OCI-LY1 (cell line): ENCODE results near the gene SLC37A1.

ENCODE experiments used
- H2AFZ ChIP-seq: fragments of 200-600 bp; sonication (generic), shearing (Covaris generic); 2 replicates; pipeline ENCODE4 v1.6.0; 2014; ENCODE audit warnings: antibody characterized with exemption, mild to moderate bottlenecking, low read length
- H3F3A ChIP-seq: fragments of 200-600 bp; sonication (generic), shearing (Covaris generic); 2 replicates; pipeline ENCODE4 v1.6.0; 2014; ENCODE audit warnings: mild to moderate bottlenecking, antibody characterized with exemption, low read length, moderate library complexity; ENCODE audit not compliant: insufficient read depth
- H3K27ac ChIP-seq: fragments of 200-600 bp; sonication (generic); 2 replicates; pipeline ENCODE4 v1.5.1; 2014; ENCODE audit warnings: low read length, mixed run types, mild to moderate bottlenecking, low read depth; ENCODE audit not compliant: poor library complexity, severe bottlenecking
- H3K27me3 ChIP-seq: fragments of 200-600 bp; sonication (generic); 2 replicates; pipeline ENCODE4 v1.6.0; 2014; ENCODE audit warnings: antibody characterized with exemption, mild to moderate bottlenecking, low read length, moderate library complexity; ENCODE audit not compliant: insufficient read depth
- H3K36me3 ChIP-seq: fragments of 200-600 bp; sonication (generic); 2 replicates; pipeline ENCODE4 v1.6.1; 2014; ENCODE audit warnings: mild to moderate bottlenecking, antibody characterized with exemption, low read length, moderate library complexity, mixed read lengths; ENCODE audit not compliant: insufficient read depth
- H3K4me1 ChIP-seq: fragments of 200-600 bp; sonication (generic); 2 replicates; pipeline ENCODE4 v1.5.1; 2014; ENCODE audit warnings: mild to moderate bottlenecking, low read length, moderate library complexity; ENCODE audit not compliant: insufficient read depth, severe bottlenecking
- H3K4me2 ChIP-seq: fragments of 200-600 bp; sonication (generic), shearing (Covaris generic); 2 replicates; pipeline ENCODE4 v1.6.1; 2014; ENCODE audit warnings: low read length
- H3K4me3 ChIP-seq: fragments of 200-600 bp; sonication (generic); 2 replicates; pipeline ENCODE4 v1.5.1; 2014; ENCODE audit warnings: low read length, low read depth, mild to moderate bottlenecking, mixed read lengths; ENCODE audit not compliant: poor library complexity, severe bottlenecking
- H3K79me2 ChIP-seq: fragments of 200-600 bp; shearing (Covaris generic); 2 replicates; pipeline ENCODE4 v1.6.1; 2016; ENCODE audit warnings: mixed run types, low read length, mixed read lengths; ENCODE audit not compliant: insufficient read depth
- H3K9ac ChIP-seq: fragments of 200-600 bp; sonication (generic), shearing (Covaris generic); 2 replicates; pipeline ENCODE4 v1.6.1; 2014; ENCODE audit warnings: mild to moderate bottlenecking, low read length, mixed read lengths
- H3K9me2 ChIP-seq: fragments of 200-600 bp; sonication (generic), shearing (Covaris generic); 2 replicates; pipeline ENCODE4 v1.6.1; 2014; ENCODE audit warnings: low read depth, mild to moderate bottlenecking, low read length, mixed read lengths
- H3K9me3 ChIP-seq: fragments of 200-600 bp; shearing (Covaris generic); 2 replicates; pipeline ENCODE4 v1.6.1; 2014; ENCODE audit warnings: low read length, mixed read lengths
- H4K20me1 ChIP-seq: fragments of 200-600 bp; sonication (generic), shearing (Covaris generic); 2 replicates; pipeline ENCODE4 v1.6.0; 2016; ENCODE audit warnings: mild to moderate bottlenecking, low read length; ENCODE audit not compliant: insufficient read depth
- CTCF ChIP-seq: fragments of 200-600 bp; sonication (generic), shearing (Covaris generic); IDR thresholded peaks from 2 replicates; pipeline ENCODE4 v1.5.1; 2017; ENCODE audit warnings: mild to moderate bottlenecking, antibody characterized with exemption, low read length, moderate library complexity, mixed read lengths
- EZH2 ChIP-seq: fragments of 200-600 bp; sonication (generic), shearing (Covaris generic); IDR thresholded peaks from 2 replicates; pipeline ENCODE4 v1.8.0; 2017; ENCODE audit warnings: borderline replicate concordance, mixed run types, mild to moderate bottlenecking, antibody characterized with exemption, low read length, moderate library complexity, mixed read lengths

The SLC37A1 gene

GRCh38 chr21:42616446-42616845 lies 102.8 kb downstream of the SLC37A1 start:
- H3K4me2 ChIP-seq, result no peak overlapping the region
- H2AFZ ChIP-seq, result no peak overlapping the region
- H3K79me2 ChIP-seq, result no peaks in the 10 kb centered on the region
- H4K20me1 ChIP-seq, result no peaks in the 10 kb centered on the region
- H3K9me3 ChIP-seq, result no peaks in the 10 kb centered on the region
- no peaks in the 10 kb centered on the region for H3K4me1 ChIP-seq
- no peaks in the 10 kb centered on the region for H3K9me2 ChIP-seq
- TF ChIP-seq CTCF (no peak), EZH2 (no peak)
- no peaks in the 10 kb centered on the region; the same call in 1 of the 2 replicates for H3K27me3 ChIP-seq
- no peak overlapping the region for H3K9ac ChIP-seq
- no peak overlapping the region for H3K4me3 ChIP-seq
- H3K27ac ChIP-seq, result no peak overlapping the region
- H3F3A ChIP-seq, result no peaks in the 10 kb centered on the region
- H3K36me3 ChIP-seq, result no peaks in the 10 kb centered on the region

GRCh38 chr21:42616941-42617340 lies 103.3 kb downstream of the SLC37A1 start:
- no peak overlapping the region for H3K4me3 ChIP-seq

GRCh38 chr21:42617486-42617885 lies 103.8 kb downstream of the SLC37A1 start:
- no peaks in the 10 kb centered on the region for H3K9me3 ChIP-seq
- H3K9me2 ChIP-seq, result no peaks in the 10 kb centered on the region
- H3K27me3 ChIP-seq, result no peaks in the 10 kb centered on the region; the same call in 1 of the 2 replicates
- H4K20me1 ChIP-seq, result no peaks in the 10 kb centered on the region
- H3K9ac ChIP-seq, result no peak overlapping the region
- TF ChIP-seq CTCF, result no peak
- no peak for TF ChIP-seq EZH2
- H2AFZ ChIP-seq, result no peak overlapping the region
- no peaks in the 10 kb centered on the region for H3K36me3 ChIP-seq
- H3K4me3 ChIP-seq, result no peak overlapping the region
- H3K79me2 ChIP-seq, result no peaks in the 10 kb centered on the region
- H3K4me1 ChIP-seq, result no peaks in the 10 kb centered on the region
- H3K4me2 ChIP-seq, result no peak overlapping the region
- H3F3A ChIP-seq, result no peaks in the 10 kb centered on the region
- no peak overlapping the region for H3K27ac ChIP-seq

More at GRCh38 chr21:42616941-42617340, 103.3 kb downstream of the SLC37A1 start:
- Histone ChIP-seq H3F3A (no peaks in the 10 kb centered on the region), H3K79me2 (no peaks in the 10 kb centered on the region), H4K20me1 (no peaks in the 10 kb centered on the region), H3K9me3 (no peaks in the 10 kb centered on the region), H2AFZ (no peak overlapping the region), H3K4me1 (no peaks in the 10 kb centered on the region), H3K27ac (no peak overlapping the region), H3K9me2 (no peaks in the 10 kb centered on the region), H3K36me3 (no peaks in the 10 kb centered on the region), H3K27me3 (no peaks in the 10 kb centered on the region; the same call in 1 of the 2 replicates), H3K9ac (no peak overlapping the region), H3K4me2 (no peak overlapping the region)
- TF ChIP-seq EZH2, result no peak
- no peak for TF ChIP-seq CTCF
